NCI-H1436 (cell line): Measurements from ENCODE around the gene TUT4.

Experiments
- DNase-seq: peaks from one replicate; lab custom pipeline; 2025; lab: John Stamatoyannopoulos, UW

Gene TUT4

DNA sequence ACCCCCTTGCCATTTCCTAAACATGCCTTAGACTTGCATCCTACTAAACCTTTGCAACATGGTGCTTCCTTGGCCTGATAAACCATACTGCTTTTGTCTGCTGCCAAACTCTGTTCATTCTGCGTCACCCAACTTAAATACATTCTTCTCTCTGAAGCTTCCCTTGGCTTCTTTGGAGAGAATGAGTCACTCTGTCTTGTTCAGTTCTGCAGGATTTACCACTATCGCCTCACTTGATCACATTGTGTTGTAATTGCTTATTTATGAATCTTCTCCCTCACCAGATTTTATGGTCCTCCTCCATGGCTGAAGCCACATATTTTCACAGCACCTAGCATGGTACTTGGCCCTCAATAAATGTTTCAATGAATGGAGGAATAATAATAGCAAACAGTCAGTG lies 21.7 kb upstream of the TUT4 start:
- DNase-seq = no peak

DNA sequence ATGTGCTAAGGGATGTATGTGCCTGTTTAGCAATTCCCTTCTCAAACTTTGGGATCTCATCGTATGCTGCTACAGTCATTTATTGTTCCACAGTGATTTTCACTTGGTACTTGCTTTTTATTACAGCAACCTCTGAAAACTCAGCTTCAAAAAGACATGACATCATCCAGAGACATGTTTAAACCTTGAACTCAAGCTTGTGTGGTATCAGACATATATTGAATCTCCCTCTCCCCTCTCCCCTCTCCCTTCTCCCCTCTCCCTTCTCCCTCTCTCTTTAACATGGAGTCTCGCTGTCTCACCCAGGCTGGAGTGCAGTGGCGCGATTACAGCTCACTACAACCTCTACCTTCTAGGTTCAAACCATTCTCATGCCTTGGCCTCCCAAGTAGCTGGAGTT lies 19.5 kb upstream of the TUT4 start:
- DNase-seq = no peak

DNA sequence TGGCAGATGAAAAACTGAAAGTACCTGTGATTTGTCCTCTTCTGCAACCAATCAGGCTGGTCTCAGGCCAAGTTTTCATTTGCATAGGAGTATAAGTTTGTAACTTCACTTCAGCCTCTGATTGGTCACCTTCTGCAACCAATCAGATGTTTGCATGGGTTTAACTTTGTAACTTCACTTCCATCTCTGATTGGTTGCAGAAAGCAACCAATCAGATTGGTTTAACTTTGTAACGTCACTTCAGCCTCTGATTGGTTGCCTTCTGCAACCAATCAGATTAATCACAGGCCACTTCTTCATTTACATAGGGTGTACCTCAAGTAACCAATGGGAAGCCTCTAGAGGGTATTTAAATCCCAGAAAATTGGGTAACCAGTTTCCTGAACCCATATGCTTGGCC lies 18.9 kb upstream of the TUT4 start:
- DNase-seq = no peak

DNA sequence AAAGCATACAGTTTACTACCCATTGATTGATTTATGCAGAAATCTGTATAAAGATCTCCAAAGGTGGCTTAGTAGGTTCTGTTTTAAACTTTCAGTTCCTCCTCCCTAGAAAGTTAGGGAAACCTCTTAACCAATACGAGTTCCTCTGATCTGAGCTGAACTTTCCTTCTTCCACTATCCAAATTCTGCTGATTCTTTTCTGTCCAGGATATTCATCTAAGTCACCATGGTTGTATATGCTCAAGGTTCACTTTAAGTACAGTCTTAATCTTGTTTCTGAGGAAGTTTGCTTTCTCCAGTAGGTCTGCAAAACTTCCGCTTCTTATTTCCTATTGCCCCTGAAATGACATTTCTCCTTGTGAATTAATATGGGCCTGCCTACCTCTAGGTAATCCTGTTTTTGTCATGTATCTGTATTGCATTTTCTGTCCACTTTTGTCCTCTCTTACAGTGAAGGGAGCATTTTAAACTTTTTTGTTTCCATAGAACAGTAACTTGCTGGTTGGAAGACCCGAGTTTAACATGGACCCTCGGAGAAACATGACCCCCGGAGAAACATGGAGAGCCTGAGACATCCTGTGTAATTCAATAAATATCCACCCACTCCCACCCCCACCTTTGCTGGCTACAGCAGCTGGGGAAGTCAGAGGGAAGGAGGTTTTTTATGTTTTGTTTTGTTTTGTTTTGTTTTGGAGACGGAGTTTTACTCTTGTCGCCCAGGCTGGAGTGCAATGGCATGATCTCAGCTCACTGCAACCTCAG lies 16.7 kb upstream of the TUT4 start:
- DNase-seq = no peak

DNA sequence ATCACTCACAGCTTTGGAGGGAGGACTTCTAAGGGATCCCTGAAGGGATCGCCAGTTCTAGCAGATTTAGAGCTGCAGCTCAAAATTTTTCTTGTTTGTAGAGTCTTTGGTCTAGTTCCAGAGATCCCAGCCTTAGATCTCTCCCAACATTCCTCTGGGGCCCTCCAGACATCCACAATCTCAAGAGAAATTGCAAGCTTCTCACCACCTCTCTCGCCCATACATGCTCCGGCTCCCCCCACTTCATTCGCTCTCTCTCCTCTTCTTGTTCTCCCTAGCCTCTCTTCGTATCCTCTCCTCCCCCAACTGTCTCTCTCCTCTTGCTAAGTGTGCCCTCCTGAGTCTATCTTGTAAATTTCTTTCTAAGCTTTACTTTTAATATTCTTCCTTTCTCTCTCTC lies 15.1 kb upstream of the TUT4 start:
- DNase-seq = no peak

DNA sequence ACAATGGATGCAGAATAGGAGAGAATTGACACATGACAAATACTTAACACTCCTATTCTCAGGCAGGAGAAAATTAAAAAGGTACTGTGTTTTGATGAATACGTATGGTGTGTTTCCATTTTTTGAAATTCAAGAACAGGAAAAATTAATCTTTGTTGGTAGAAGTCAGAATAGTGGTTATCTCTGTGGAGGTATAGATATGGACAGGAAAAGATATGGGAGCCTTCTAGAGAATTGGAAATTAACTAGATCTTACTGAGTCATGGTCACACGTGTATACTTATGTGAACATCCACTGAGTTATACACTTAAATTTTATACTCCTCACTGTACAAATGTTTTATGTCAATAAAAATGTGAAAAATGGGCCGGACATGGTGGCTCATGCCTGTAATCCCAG lies 9.9 kb upstream of the TUT4 start:
- DNase-seq = no peak

DNA sequence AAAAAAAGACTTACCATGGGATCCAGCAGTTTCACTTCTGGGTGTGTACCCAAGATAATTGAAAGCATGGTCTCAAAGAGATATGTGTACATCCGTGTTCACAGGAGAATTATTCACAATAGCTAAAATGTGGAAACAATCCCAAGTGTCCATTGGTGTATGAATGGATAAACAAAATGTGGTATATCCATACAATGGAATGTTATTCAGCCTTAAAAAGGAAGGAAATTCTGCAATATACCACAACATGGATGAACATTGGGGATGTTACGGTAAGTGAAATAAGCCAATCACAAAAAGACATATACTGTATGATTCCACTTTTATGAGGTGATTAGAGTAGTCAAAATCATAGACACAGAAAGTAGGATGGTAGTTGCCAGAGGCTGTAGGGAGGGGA lies 7.0 kb upstream of the TUT4 start:
- DNase-seq = no peak

DNA sequence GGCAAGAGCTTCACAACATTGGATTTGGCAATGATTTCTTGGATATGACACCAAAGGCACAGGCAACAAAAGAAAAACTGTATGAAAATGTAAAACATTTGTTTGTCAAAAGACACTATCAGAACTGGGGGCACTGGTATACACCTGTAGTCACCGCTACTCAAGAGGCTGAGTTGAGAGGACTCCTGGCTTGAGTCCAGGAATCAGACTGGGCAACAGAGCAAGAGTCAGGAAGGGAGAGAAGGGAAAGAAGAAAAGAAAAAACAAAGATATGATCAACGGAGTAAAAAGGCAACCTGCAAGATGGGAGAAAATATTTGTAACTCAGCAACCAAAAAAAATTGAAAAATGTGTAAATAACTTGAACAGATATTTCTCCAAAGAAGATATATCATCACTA lies 6.0 kb upstream of the TUT4 start:
- DNase-seq = no peak

DNA sequence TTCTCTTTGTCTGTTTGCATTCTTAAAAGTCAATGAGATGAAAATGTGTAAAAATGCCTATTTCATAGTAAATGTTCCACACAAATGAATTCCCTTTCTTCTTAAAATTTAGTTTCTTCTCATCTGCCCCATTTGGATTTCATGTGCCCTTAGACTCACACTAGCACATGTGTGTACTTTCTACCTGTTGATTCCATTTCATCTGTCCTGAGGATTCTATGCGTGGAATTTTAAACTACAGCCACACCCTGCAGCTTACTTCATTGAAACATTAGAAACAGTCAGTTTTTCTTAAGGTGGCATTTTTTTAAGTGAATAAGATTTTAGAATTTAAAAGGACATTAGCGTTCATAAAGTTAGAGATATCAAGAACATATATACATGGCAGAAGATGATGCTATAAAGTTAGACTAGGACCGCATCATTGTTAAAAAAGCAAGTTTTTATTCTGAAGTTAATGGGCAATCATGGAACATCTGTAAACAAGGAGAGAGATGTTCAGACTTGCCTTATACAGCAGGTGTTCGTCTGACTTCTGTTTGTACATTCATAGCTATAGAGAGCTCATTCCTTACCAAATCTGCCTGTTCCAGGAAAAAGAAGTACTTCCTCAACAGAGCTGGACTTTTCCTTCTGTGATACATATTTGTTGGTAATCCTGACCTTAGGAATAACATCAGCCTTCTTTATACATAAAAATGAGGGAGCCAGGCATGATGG lies 3.9 kb upstream of the TUT4 start:
- DNase-seq = no peak

DNA sequence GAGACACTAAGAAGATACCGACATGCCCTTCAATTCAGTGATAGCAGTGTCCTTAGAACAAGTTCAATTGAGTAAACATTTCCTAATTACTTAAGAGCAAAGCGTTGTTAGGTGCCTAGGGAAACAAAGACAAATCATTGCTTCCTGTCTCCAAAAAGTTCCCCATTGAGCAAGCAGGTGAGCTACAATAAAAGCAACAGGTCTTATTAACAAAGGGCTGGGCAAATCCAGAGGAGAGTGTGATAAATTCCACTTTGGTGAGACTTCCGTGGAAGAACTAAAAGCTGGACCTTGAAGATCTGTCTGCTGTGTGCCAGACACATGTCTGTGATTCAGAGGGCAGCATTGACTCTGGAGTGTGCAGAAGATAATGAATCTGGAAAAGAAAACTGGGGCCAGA lies 1.9 kb upstream of the TUT4 start:
- peak; percentile 10 for DNase-seq

DNA sequence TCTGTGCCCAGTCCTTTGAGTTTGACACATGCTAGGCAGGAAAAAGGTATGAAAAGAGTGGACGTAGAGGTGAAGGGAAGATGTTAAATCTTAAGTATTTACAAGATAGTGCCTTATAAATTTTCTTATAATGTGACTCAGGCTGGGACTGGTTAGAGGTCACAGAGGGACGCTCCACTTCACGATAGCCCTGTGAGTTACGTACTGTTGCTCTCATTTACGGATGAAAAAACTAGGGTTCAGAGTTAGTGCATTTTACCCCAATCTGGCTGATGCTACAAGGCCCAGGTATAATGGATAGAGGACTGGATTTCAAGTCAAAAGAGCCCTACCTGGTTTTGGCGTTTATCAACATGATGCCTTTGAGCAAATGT lies 1.4 kb upstream of the TUT4 start:
- no peak for DNase-seq

DNA sequence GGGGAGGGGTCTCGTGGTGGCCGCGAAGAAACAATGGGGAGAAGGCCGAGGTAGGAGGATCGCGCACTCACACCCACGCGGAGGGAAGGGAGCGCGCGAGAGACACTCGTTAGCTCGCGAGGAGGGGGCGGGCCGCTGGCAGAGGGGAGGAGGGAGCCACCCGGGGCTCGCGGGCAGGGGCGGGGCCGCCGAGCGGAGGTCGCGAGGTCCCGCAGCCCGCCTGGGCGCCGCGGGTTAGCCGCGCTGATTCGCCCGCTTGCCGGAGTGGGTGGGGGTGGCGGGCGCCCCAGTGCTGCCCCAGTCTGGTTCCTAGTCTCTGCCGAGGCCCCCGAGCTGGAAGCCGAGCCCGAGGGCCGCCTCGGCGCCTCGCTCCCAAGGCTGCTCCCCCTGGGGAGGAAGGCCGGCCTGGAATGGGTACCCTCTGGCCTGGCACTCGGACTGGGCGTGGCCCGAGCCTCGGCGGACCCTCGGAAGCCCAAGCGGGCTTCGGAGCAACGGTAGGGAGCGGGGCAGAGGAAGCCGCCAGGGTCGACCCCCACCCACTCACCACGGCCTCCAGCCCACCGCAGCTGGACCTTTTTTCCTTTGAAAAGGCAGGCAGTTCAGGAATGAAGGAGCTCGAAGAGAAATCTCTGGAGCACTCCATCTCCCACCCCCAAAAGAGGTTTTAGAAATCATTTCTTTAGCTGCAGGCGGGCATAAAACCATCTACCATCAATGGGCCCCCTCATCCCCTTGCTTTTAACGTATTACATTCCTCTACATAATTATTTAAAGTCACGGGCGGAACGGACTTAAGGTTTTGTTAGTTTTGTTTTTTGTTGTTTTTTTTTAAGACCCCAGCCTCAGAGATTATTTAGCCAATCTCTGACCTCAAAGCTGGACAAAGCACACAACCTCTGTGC lies 722 bp upstream of the TUT4 start:
- peak; percentile 87 for DNase-seq

DNA sequence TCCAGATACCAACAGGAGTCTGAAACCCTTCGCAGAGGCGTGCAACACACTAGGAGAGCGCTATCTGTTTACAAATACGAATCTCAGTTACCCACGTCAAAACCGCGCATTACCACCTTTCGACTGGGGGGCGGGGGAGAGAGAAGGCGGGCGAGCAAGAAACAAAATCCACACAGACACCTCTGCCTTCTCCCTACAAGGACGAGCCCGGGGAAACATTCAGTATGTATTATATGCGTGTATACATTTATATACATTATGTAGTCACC lies 722 bp downstream of the TUT4 start:
- DNase-seq = peak; percentile 35

DNA sequence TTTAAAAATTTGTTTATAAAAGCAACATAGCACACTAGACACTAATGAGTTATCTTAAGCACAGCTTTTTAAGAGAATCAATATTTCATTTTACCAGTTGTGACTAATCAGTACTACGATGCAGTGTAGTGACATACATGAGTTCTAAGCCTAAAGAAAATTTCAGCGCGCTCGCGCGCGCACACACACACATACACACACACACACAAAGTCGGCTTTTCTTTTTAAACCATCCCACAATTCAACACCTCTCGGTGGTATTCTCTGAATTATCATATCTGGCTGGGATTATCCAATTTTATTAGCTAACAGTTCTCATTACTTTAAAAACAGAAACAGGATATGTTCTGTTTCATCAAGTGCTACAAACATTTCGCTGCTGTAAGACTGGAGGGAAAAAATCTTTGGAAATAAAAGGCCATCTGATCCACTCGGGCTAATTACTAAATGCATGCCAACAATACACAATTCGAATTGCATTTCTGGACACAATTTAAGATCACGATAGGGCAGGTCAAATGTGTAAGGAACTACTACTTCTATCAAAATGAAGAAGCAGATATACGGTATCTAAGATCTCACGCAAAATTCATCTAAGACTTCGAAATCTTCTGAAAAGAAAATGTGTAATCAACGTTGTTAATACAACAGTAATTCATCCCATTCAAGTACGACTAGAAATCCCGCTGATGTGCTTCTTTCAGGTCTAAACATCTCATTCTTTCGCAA lies 1.2 kb downstream of the TUT4 start:
- no peak for DNase-seq

DNA sequence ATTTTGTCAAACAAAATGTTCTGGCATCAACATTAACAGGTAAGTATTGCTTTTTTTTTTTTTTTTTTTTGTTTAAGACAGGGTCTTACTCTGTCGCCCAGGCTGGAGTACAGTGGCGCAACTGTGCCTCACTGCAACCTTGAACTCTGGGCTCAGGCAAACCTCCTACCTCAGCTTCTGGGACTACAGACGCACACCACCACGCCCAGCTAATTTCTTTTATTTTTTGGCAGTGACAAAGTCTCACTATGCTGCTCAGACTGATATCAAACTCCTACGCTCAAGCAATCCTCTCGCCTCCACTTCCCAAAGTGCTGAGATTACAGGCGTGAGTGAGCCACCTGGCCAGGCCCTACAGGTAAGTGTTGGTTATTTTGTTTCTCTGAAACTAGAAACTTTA lies 2.4 kb downstream of the TUT4 start:
- no peak for DNase-seq

DNA sequence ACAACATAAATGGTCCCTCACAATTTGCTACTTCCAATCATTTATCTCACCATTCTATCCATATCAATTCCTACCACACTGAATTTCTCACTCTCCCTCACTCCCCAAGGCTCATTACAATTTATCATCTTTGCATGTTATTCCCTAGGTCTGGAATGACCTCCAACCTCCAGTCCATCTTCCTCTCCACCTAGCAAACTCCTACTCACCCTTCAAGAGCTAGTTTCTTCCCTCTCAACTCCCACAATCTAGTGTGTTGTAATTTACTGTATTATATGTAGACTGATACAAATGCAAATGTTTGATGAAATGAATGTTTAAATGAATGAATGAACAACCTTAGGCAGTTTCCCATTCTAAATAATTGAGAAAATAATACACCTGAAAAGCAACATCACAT lies 3.6 kb downstream of the TUT4 start:
- no peak for DNase-seq

DNA sequence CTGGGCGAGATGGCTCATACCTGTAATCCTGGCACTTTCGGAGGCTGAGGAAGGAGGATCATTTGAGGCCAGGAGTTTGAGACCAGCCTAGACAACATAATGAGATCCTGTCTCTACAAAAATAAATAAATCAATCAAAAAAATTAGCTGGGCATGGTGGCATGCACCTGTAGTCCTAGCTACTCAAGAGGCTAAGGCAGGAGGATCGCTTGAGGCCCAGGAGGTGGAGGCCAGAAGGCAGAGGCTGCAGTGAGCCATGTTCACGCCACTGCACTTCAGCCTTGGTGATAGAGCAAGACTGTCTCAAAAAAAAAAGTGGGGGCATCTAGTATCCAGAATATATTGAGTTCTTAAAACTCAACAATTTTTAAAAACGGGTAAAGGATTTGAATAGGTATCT lies 6.0 kb downstream of the TUT4 start:
- no peak for DNase-seq

DNA sequence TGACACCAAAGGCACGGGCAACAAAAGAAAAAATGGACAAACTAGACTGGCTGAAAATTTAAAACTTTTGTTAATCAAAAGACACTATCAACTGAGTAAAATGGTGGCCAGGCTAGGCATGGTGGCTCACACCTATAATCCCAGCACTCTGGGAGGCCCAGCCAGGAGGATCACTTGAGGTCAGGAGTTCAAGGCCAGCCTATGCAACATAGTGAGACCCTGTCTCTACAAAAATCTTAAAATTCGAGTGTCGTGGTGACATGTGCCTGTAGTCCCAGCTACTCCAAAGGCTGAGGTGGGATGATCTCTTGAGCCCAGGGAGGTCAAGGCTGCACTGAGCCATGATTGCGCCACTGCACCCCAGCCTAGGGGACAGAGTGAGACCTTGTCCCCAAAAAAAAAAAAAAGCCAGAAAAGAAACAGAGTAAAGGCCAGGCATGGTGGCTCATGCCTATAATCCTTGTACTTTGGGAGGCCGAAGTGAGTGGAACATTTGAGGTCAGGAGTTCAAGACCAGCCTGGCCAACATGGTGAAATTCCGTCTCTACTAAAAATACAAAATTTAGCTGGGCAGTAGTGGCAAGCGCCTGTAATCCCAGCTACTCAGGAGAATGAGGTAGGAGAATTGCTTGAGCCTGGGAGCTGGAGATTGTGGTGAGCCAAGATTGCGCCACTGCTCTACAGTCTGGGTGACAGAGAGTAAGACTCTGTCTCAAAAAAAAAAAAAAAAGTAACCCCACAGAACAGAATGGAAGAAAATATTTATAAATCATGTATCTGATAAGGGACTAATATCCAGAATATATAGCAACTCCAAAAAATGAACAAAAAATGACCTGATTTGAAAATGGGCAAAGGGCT lies 8.0 kb downstream of the TUT4 start:
- no peak for DNase-seq

DNA sequence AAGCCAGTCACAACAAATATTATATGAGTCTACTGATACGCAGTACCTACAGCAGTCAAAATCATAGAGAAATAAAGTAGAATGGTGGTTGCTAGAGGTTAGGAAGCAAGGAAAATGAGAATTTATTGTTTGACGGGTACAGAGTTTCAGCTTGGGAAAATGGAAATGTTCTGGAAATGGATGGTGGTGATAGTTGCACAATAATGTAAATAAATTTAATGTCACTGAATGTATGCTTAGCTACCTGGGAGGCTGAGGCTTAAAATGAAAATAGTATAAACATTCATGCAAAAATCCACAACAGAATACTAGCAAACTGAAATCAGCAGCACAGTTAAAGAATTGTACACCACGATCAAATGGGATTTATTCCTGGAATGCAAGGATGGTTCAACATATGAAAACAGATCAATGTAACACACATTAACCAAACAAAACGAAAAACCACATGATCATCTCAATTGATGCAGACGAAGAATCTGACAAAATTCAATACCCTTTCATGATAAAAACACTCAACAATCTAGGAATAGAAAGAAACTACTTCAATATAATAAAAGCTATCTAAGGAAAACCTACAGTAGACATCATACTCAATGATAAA lies 10.7 kb downstream of the TUT4 start:
- no peak for DNase-seq

DNA sequence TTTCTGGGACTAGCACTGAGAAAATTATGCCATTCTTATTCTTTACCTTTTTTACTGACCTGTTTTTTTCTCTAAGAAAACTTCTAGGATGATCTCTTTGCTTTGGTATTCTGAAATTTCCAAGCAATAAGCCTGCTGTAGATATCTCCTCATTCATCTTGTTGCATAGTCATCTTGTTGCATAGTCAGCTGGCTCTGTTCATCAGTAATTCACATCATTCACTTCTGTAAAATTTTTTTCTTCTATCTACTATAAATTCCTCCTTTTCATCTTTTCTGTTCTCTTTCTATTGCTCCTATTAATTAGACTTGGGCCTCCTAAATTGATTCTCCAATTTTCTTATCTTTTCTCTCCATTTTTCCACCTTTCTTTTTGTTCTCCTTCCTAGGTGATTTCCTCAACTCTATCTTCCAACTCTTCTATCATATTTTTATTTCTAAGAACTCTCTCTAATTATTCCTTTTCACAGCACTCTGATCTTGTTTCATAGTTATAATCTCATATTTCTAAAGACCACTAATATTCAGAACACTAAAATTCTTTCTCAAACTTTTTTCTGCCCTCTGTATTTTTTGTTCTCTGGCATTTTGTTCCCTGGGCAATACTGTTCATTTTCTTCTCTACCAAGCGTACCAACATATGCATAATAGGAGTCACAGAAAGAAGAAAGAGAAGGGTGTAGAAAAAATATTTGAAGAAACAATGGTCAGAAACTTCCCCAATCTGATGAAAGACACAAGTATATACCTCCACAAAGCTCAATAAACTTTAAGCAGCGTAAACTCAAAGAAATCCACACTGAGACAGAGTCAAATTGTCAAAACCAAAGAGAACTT lies 17.7 kb downstream of the TUT4 start:
- no peak for DNase-seq
